Gastroesophageal sphincter (tissue), 4 donors: ENCODE measurements around the gene MUC5B. TPM values are rescaled to one million over a fixed set of nuclear protein-coding genes. Genes with fewer than 3 reads are reported as not detected.

Experiments
- ATAC-seq: fragments of 150-250 bp; one replicate; pipeline ENCODE4 v1.9.1; 2016; ENCODE audit warnings: mild to moderate bottlenecking, moderate library complexity
- H3K27ac ChIP-seq, 4 donors: fragments of 200-600 bp; sonication (generic) in 3 of 4; 1 replicate in 3 of 4; 2 replicates in 1 of 4; pipeline ENCODE4 v1.5.1; 2016 to 2019
- H3K27me3 ChIP-seq: fragments of 200-600 bp; sonication (generic); one replicate; pipeline ENCODE4 v1.5.1; 2019
- H3K36me3 ChIP-seq, 2 donors: fragments of 200-600 bp; sonication (generic); one replicate each; pipeline ENCODE4 v1.5.1; 2019; ENCODE audit warnings: control low read depth in 1 of 2
- H3K4me1 ChIP-seq, 3 donors: fragments of 200-600 bp; sonication (generic); 1 replicate in 2 of 3; 2 replicates in 1 of 3; pipeline ENCODE4 v1.5.1; 2016 to 2019; ENCODE audit warnings: control low read depth in 2 of 3
- H3K4me3 ChIP-seq, 2 donors: fragments of 200-600 bp; sonication (generic); one replicate each; pipeline ENCODE4 v1.5.1; 2019; ENCODE audit warnings: mild to moderate bottlenecking in 1 of 2, moderate library complexity in 1 of 2
- H3K9me3 ChIP-seq, 3 donors: fragments of 200-600 bp; sonication (generic); one replicate each; pipeline ENCODE4 v1.5.1; 2017 to 2019; ENCODE audit warnings: control low read depth in 2 of 3
- CTCF ChIP-seq, 4 experiments: fragments of 200-600 bp in 2 of 4; fragments of 450-650 bp in 2 of 4; sonication (generic) in 1 of 4; IDR thresholded peaks; one replicate each; pipeline ENCODE4 v1.5.1; 2017 to 2019; ENCODE audit warnings: antibody characterized with exemption in 4 of 4, mild to moderate bottlenecking in 2 of 4, moderate library complexity in 2 of 4
- EP300 ChIP-seq: sonication (generic); formaldehyde crosslinking; IDR thresholded peaks from one replicate; pipeline ENCODE4 v1.6.1; 2017; ENCODE audit warnings: antibody characterized with exemption, mild to moderate bottlenecking
- POLR2A ChIP-seq, 2 donors: fragments of 450-650 bp; IDR thresholded peaks; one replicate each; pipeline ENCODE4 v1.6.1; 2017; ENCODE audit warnings: antibody characterized with exemption in 2 of 2, mild to moderate bottlenecking in 2 of 2, moderate library complexity in 1 of 2
- POLR2AphosphoS5 ChIP-seq: sonication (generic); formaldehyde crosslinking; IDR thresholded peaks from one replicate; pipeline ENCODE4 v1.6.1; 2017; ENCODE audit warnings: antibody characterized with exemption
- WGBS, 2 donors: methylation state at CpG; one replicate each; pipeline ENCODE4 v1.1.5; 2018; ENCODE audit warnings: low coverage in 1 of 2; 5-methylcytosine and 5-hydroxymethylcytosine counted together
- total RNA-seq, 4 donors: library from RNA; depleted of rRNA; stranded (reverse); fragments of >200 nt; gene quantifications; one replicate each; pipeline ENCODE4 v1.1.0, GENCODE V29; 2016

MUC5B gene
- total RNA-seq, 4 donors from 2014 or later = 0.13 to 199 (median 0.60) TPM

GRCh38 chr11:1267441-1268100 is 44.7 kb downstream of the MUC5B start:
- Histone ChIP-seq H3K4me3 (no peak overlapping the region), H3K9me3 (no peaks in the 10 kb centered on the region), H3K27me3 (no peaks in the 10 kb centered on the region), H3K27ac (no peak overlapping the region), H3K4me1 (peaks cover 0 to 9% (median 6%) of the 10 kb centered on the region in 3 donors), H3K36me3 (peaks cover 0 to 9% of the 10 kb centered on the region in 2 donors)
- 74 to 92% methylated on average over 6 to 9 of the region's 9 CpGs for WGBS, 2 donors
- ATAC-seq = no peak
- TF ChIP-seq EP300 = no peak
- no peak for TF ChIP-seq POLR2AphosphoS5
- no peak for TF ChIP-seq POLR2A (IDR thresholded peaks at IDR 0.05)
- TF ChIP-seq CTCF (IDR thresholded peaks at IDR 0.05) = no peak

- Histone ChIP-seq H3K4me3 (no peak overlapping the region), H3K9me3 (no peaks in the 10 kb centered on the region), H3K36me3 (peaks cover 0 to 24% of the 10 kb centered on the region in 2 donors), H3K4me1 (no peaks in the 10 kb centered on the region), H3K27ac (no peak overlapping the region), H3K27me3 (no peaks in the 10 kb centered on the region)
- TF ChIP-seq CTCF (IDR thresholded peaks at IDR 0.05) (no peak), POLR2A (IDR thresholded peaks at IDR 0.05) (no peak), POLR2AphosphoS5 (no peak), EP300 (no peak)
- 85% methylated on average over 3 of the region's 5 CpGs; no CpG with 5 or more reads in 1 of the 2 donors for WGBS, 2 donors
- no peak for ATAC-seq
Observed at GRCh38 chr11:1269957-1270356, 47.1 kb downstream of the MUC5B start.

GRCh38 chr11:1270476-1270875 is 47.6 kb downstream of the MUC5B start:
- H3K27ac ChIP-seq = no peak overlapping the region
- WGBS, 2 donors = 65% methylated on average over 4 of the region's 10 CpGs; no CpG with 5 or more reads in 1 of the 2 donors
- peaks cover 0 to 30% of the 10 kb centered on the region in 2 donors for H3K36me3 ChIP-seq
- no peak for ATAC-seq
- no peaks in the 10 kb centered on the region for H3K27me3 ChIP-seq
- H3K4me1 ChIP-seq = peaks cover 0 to under 1% (median 0%) of the 10 kb centered on the region in 3 donors
- TF ChIP-seq POLR2A (IDR thresholded peaks at IDR 0.05) = no peak
- no peak for TF ChIP-seq CTCF (IDR thresholded peaks at IDR 0.05)
- TF ChIP-seq POLR2AphosphoS5 = no peak
- TF ChIP-seq EP300 = no peak
- no peak overlapping the region for H3K4me3 ChIP-seq
- H3K9me3 ChIP-seq = no peaks in the 10 kb centered on the region

- Histone ChIP-seq H3K9me3 (no peaks in the 10 kb centered on the region), H3K27me3 (no peaks in the 10 kb centered on the region), H3K36me3 (peaks cover 0 to 35% of the 10 kb centered on the region in 2 donors), H3K4me1 (peaks cover 0 to 6% (median 0%) of the 10 kb centered on the region in 3 donors), H3K27ac (no peak overlapping the region), H3K4me3 (no peak overlapping the region)
- TF ChIP-seq EP300 (no peak), CTCF (IDR thresholded peaks at IDR 0.05) (no peak), POLR2A (IDR thresholded peaks at IDR 0.05) (no peak), POLR2AphosphoS5 (no peak)
- ATAC-seq = no peak
- WGBS, 2 donors = 67% methylated on average over 3 of the region's 13 CpGs; no CpG with 5 or more reads in 1 of the 2 donors
Observed at GRCh38 chr11:1271002-1271401, 48.1 kb downstream of the MUC5B start.

GRCh38 chr11:1271406-1271805 is 48.5 kb downstream of the MUC5B start:
- Histone ChIP-seq H3K4me3 (no peak overlapping the region), H3K36me3 (peaks cover 0 to 39% of the 10 kb centered on the region in 2 donors), H3K9me3 (no peaks in the 10 kb centered on the region), H3K27ac (no peak overlapping the region), H3K27me3 (no peaks in the 10 kb centered on the region), H3K4me1 (peaks cover 0 to 10% (median 0%) of the 10 kb centered on the region in 3 donors)
- TF ChIP-seq POLR2AphosphoS5 (no peak), EP300 (no peak), CTCF (IDR thresholded peaks at IDR 0.05) (no peak), POLR2A (IDR thresholded peaks at IDR 0.05) (no peak)
- 87 to 91% methylated on average over 4 to 5 of the region's 9 CpGs for WGBS, 2 donors
- no peak for ATAC-seq
